Naive thymus-derived CD8-positive, alpha-beta T cell (primary cell): ENCODE measurements around the gene ULK2. TPM values are rescaled to one million over a fixed set of nuclear protein-coding genes. Genes with fewer than 3 reads are reported as not detected.

ENCODE experiments used
- ATAC-seq, 2 donors: fragments of 150-1000 bp; cut with Tn5 transposase in 1 of 2; sonication (Bioruptor Pico), chemical (Tn5 transposase) in 1 of 2; 1 replicate in 1 of 2; 2 replicates in 1 of 2; pipeline ENCODE4 v1.10.0; 2021; ENCODE audit warnings: mild to moderate bottlenecking in 2 of 2, moderate library complexity in 2 of 2
- POLR2A ChIA-PET: fragments of 350-600 bp; sonication (Branson Sonifier 250); formaldehyde crosslinking; loops from one replicate; lab custom pipeline; 2021; ENCODE audit warnings: antibody characterized with exemption; lab: Charles Lee
- DNase-seq, 10 donors: peaks; one replicate each; pipeline versions ENCODE4 v3.0.0 to v3.0.0-alpha.2; 2020 to 2022
- H3K27ac Mint-ChIP-seq, 10 donors: one replicate each; pipeline ENCODE4 v1.8.0; 2020 to 2022; ENCODE audit warnings: mild to moderate bottlenecking in 10 of 10, mixed read lengths in 10 of 10, moderate library complexity in 4 of 10, inconsistent platforms in 1 of 10
- H3K27me3 Mint-ChIP-seq, 5 donors: one replicate each; pipeline ENCODE4 v1.8.0; 2021 to 2022; ENCODE audit warnings: mixed read lengths in 5 of 5
- H3K36me3 Mint-ChIP-seq, 3 donors: one replicate each; pipeline ENCODE4 v1.8.0; 2020 to 2022; ENCODE audit warnings: mixed read lengths in 3 of 3, mild to moderate bottlenecking in 2 of 3, inconsistent platforms in 1 of 3
- H3K4me1 Mint-ChIP-seq, 4 donors: one replicate each; pipeline ENCODE4 v1.8.0; 2021 to 2022; ENCODE audit warnings: mixed read lengths in 4 of 4
- H3K4me3 Mint-ChIP-seq, 10 donors: one replicate each; pipeline ENCODE4 v1.8.0; 2020 to 2022; ENCODE audit warnings: mild to moderate bottlenecking in 10 of 10, mixed read lengths in 10 of 10, moderate library complexity in 6 of 10, inconsistent platforms in 1 of 10
- H3K9me3 Mint-ChIP-seq, 9 donors: one replicate each; pipeline ENCODE4 v1.8.0; 2020 to 2022; ENCODE audit warnings: mixed read lengths in 9 of 9, mild to moderate bottlenecking in 3 of 9, inconsistent platforms in 1 of 9, moderate library complexity in 1 of 9
- polyA plus RNA-seq, 3 donors: library from polyadenylated mRNA; unstranded; fragments of 300-500 nt; fragmentation: Illumina TruSeq; gene quantifications; one replicate each; pipeline ENCODE4 v1.2.3, GENCODE V29; 2021
- total RNA-seq, 8 experiments: library from RNA in 2 of 8; stranded (reverse) in 2 of 8; gene quantifications; one replicate each; pipeline ENCODE4 v1.2.3 and lab custom pipeline; 2021 to 2026

ULK2 gene
- total and polyA plus RNA-seq, 5 experiments from 2014 or later: 7.9 to 15.4 (median 12.2) TPM

- H3K9me3 Mint-ChIP-seq: no peaks in the 10 kb centered on the region
- H3K36me3 Mint-ChIP-seq: peaks cover 0 to 59% (median 17%) of the 10 kb centered on the region in 3 donors
- DNase-seq: no peak
- no peaks in the 10 kb centered on the region for H3K27me3 Mint-ChIP-seq
- H3K4me3 Mint-ChIP-seq: no peak overlapping the region
- POLR2A ChIA-PET: no interaction called here
- ATAC-seq: no peak
- peaks cover 0 to 8% (median 5%) of the 10 kb centered on the region in 4 donors for H3K4me1 Mint-ChIP-seq
- peak overlapping the region in 5 of 10 donors; percentile 0 to 63 (median 4) for H3K27ac Mint-ChIP-seq
These were observed 10.1 kb downstream of the ULK2 start for GRCh38 chr17:19857640-19858039.

GRCh38 chr17:19833914-19834313 lies 33.8 kb downstream of the ULK2 start:
- no peak for DNase-seq
- Mint-ChIP-seq H3K36me3 (peaks cover 21 to 73% (median 38%) of the 10 kb centered on the region in 3 donors), H3K27me3 (no peaks in the 10 kb centered on the region), H3K9me3 (peaks cover 0 to 14% (median 2%) of the 10 kb centered on the region in 9 donors), H3K4me3 (no peak overlapping the region), H3K27ac (no peak overlapping the region), H3K4me1 (peaks cover 0 to 11% (median 6%) of the 10 kb centered on the region in 4 donors)
- POLR2A ChIA-PET: no interaction called here
- ATAC-seq: no peak

- peaks cover 0 to 10% (median 2%) of the 10 kb centered on the region in 4 donors for H3K4me1 Mint-ChIP-seq
These were observed 37.7 kb downstream of the ULK2 start for GRCh38 chr17:19830061-19830460.

GRCh38 chr17:19812407-19812806 lies 55.3 kb downstream of the ULK2 start:
- H3K9me3 Mint-ChIP-seq: no peaks in the 10 kb centered on the region
- H3K27me3 Mint-ChIP-seq: no peaks in the 10 kb centered on the region
- no peaks in the 10 kb centered on the region for H3K4me1 Mint-ChIP-seq
- DNase-seq (peak in 2 of 10 donors; percentile 3 to 7), ATAC-seq (no peak)
- POLR2A ChIA-PET: no interaction called here
- no peak overlapping the region for H3K4me3 Mint-ChIP-seq
- H3K36me3 Mint-ChIP-seq: peaks cover 14 to 76% (median 42%) of the 10 kb centered on the region in 3 donors
- H3K27ac Mint-ChIP-seq: peak overlapping the region in 1 of 10 donors; percentile 39

More at GRCh38 chr17:19830061-19830460, 37.7 kb downstream of the ULK2 start:
- H3K27me3 Mint-ChIP-seq: no peaks in the 10 kb centered on the region
- peaks cover 15 to 76% (median 44%) of the 10 kb centered on the region in 3 donors for H3K36me3 Mint-ChIP-seq
- DNase-seq (no peak), ATAC-seq (no peak)
- H3K27ac Mint-ChIP-seq: peak overlapping the region in 1 of 10 donors; percentile 7
- POLR2A ChIA-PET: no interaction called here
- H3K9me3 Mint-ChIP-seq: peaks cover 0 to 14% (median 2%) of the 10 kb centered on the region in 9 donors
- no peak overlapping the region for H3K4me3 Mint-ChIP-seq

GRCh38 chr17:19805006-19805405 lies 62.7 kb downstream of the ULK2 start:
- Mint-ChIP-seq H3K27ac (peak overlapping the region in 2 of 10 donors; percentile 3 to 54), H3K27me3 (no peaks in the 10 kb centered on the region), H3K4me1 (peaks cover 17 to 35% (median 21%) of the 10 kb centered on the region in 4 donors), H3K4me3 (no peak overlapping the region), H3K36me3 (peaks cover 9 to 67% (median 24%) of the 10 kb centered on the region in 3 donors), H3K9me3 (no peaks in the 10 kb centered on the region)
- DNase-seq: no peak
- no peak for ATAC-seq
- POLR2A ChIA-PET: no interaction called here

- DNase-seq: peak in 2 of 10 donors; percentile 9 to 16
- peak overlapping the region in 6 of 10 donors; percentile 4 to 58 (median 30) for H3K27ac Mint-ChIP-seq
These were observed 67.2 kb downstream of the ULK2 start for GRCh38 chr17:19800571-19800970.

GRCh38 chr17:19799796-19800195 lies 67.9 kb downstream of the ULK2 start:
- ATAC-seq (no peak), DNase-seq (no peak)
- H3K36me3 Mint-ChIP-seq: peaks cover 33 to 74% (median 46%) of the 10 kb centered on the region in 3 donors
- peaks cover 0 to 22% (median 9%) of the 10 kb centered on the region in 9 donors for H3K9me3 Mint-ChIP-seq
- H3K4me3 Mint-ChIP-seq: no peak overlapping the region
- H3K27ac Mint-ChIP-seq: peak overlapping the region in 1 of 10 donors; percentile 13
- peaks cover 4 to 12% (median 8%) of the 10 kb centered on the region in 4 donors for H3K4me1 Mint-ChIP-seq
- no peaks in the 10 kb centered on the region for H3K27me3 Mint-ChIP-seq
- POLR2A ChIA-PET: no interaction called here

More at GRCh38 chr17:19800571-19800970, 67.2 kb downstream of the ULK2 start:
- Mint-ChIP-seq H3K4me1 (peaks cover 8 to 18% (median 12%) of the 10 kb centered on the region in 4 donors), H3K9me3 (peaks cover 0 to 20% (median 8%) of the 10 kb centered on the region in 9 donors), H3K27me3 (no peaks in the 10 kb centered on the region), H3K4me3 (no peak overlapping the region), H3K36me3 (peaks cover 30 to 72% (median 40%) of the 10 kb centered on the region in 3 donors)
- peak in 1 of 2 donors; percentile 51 for ATAC-seq
- POLR2A ChIA-PET: no interaction called here

- Mint-ChIP-seq H3K4me3 (no peak overlapping the region), H3K36me3 (peaks cover 53 to 88% (median 69%) of the 10 kb centered on the region in 3 donors), H3K9me3 (peaks cover 0 to 41% (median 15%) of the 10 kb centered on the region in 9 donors), H3K27me3 (no peaks in the 10 kb centered on the region), H3K27ac (no peak overlapping the region), H3K4me1 (peaks cover 4 to 12% (median 8%) of the 10 kb centered on the region in 4 donors)
- no peak for DNase-seq
- POLR2A ChIA-PET: no interaction called here
- ATAC-seq: no peak
These were observed 71.3 kb downstream of the ULK2 start for GRCh38 chr17:19796457-19796856.

- DNase-seq: no peak
- Mint-ChIP-seq H3K36me3 (peaks cover 43 to 95% (median 73%) of the 10 kb centered on the region in 3 donors), H3K9me3 (peaks cover 0 to 34% (median 15%) of the 10 kb centered on the region in 9 donors), H3K27me3 (no peaks in the 10 kb centered on the region), H3K4me3 (no peak overlapping the region), H3K4me1 (peaks cover 0 to 5% (median 0%) of the 10 kb centered on the region in 4 donors), H3K27ac (peak overlapping the region in 3 of 10 donors; percentile 12 to 35 (median 13))
- POLR2A ChIA-PET: interaction anchor here (0.7 to 1.0 kb wide), 2 partner anchors 20 to 1477 kb away, joined by 3 to 4 read pairs; no protein-coding TSS in a partner anchor
- no peak for ATAC-seq
These were observed 75.7 kb downstream of the ULK2 start for GRCh38 chr17:19791918-19792550.

- no peak overlapping the region for H3K27ac Mint-ChIP-seq
- DNase-seq (no peak), ATAC-seq (no peak)
- H3K9me3 Mint-ChIP-seq: peaks cover 0 to 1% (median 0%) of the 10 kb centered on the region in 9 donors
- POLR2A ChIA-PET: no interaction called here
- no peak overlapping the region for H3K4me3 Mint-ChIP-seq
- H3K27me3 Mint-ChIP-seq: no peaks in the 10 kb centered on the region
- peaks cover 9 to 69% (median 34%) of the 10 kb centered on the region in 3 donors for H3K36me3 Mint-ChIP-seq
- H3K4me1 Mint-ChIP-seq: peaks cover 0 to 2% (median 0%) of the 10 kb centered on the region in 4 donors
These were observed 79.9 kb downstream of the ULK2 start for GRCh38 chr17:19787733-19788357.

GRCh38 chr17:19785854-19786253 lies 81.9 kb downstream of the ULK2 start:
- POLR2A ChIA-PET: no interaction called here

GRCh38 chr17:19781488-19782458 lies 86.0 kb downstream of the ULK2 start:
- Mint-ChIP-seq H3K27me3 (no peaks in the 10 kb centered on the region), H3K9me3 (no peaks in the 10 kb centered on the region), H3K4me3 (no peak overlapping the region), H3K27ac (peak overlapping the region in 4 of 10 donors; percentile 15 to 67 (median 28)), H3K36me3 (peaks cover 0 to 67% (median 29%) of the 10 kb centered on the region in 3 donors), H3K4me1 (no peaks in the 10 kb centered on the region)
- no peak for DNase-seq
- POLR2A ChIA-PET: no interaction called here
- ATAC-seq: no peak

More at GRCh38 chr17:19785854-19786253, 81.9 kb downstream of the ULK2 start:
- Mint-ChIP-seq H3K4me3 (no peak overlapping the region), H3K9me3 (no peaks in the 10 kb centered on the region), H3K27ac (no peak overlapping the region), H3K27me3 (no peaks in the 10 kb centered on the region), H3K36me3 (peaks cover 4 to 70% (median 35%) of the 10 kb centered on the region in 3 donors), H3K4me1 (peaks cover 0 to 2% (median 0%) of the 10 kb centered on the region in 4 donors)
- DNase-seq (no peak), ATAC-seq (no peak)
